HepG2 (cell line): ENCODE results near the gene MAP2K5. TPM values are rescaled to one million over a fixed set of nuclear protein-coding genes. Genes with fewer than 3 reads are reported as not detected.

ENCODE experiments used
- FIP1L1 ChIP-seq: fragments of 200-400 bp; formaldehyde crosslinking; IDR thresholded peaks from 2 replicates; pipeline ENCODE4 v1.6.1; 2018; ENCODE audit warnings: low read depth, mild to moderate bottlenecking, low read length, moderate library complexity, borderline replicate concordance; ENCODE audit not compliant: insufficient read depth
- FOXP1 ChIP-seq, 2 experiments: fragments of 450-650 bp in 1 of 2; IDR thresholded peaks; 2 replicates each; pipeline ENCODE4 v1.6.1; 2017 to 2018; ENCODE audit warnings: antibody characterized with exemption in 1 of 2
- GATAD2A ChIP-seq: IDR thresholded peaks from 2 replicates; pipeline ENCODE4 v1.6.1; 2016
- HMG20B ChIP-seq: conservative IDR thresholded peaks from 2 replicates; pipeline ENCODE4 v1.6.1; 2016; ENCODE audit warnings: missing genetic modification reagents, missing compliant biosample characterization
- KDM1A ChIP-seq: IDR thresholded peaks from 2 replicates; pipeline ENCODE4 v1.6.1; 2016; ENCODE audit warnings: missing compliant biosample characterization
- KLF13 ChIP-seq: sonication (generic); formaldehyde crosslinking; IDR thresholded peaks from 2 replicates; pipeline ENCODE4 v1.4.0; 2020; ENCODE audit warnings: mild to moderate bottlenecking, missing genetic modification reagents
- SMC3 ChIP-seq: IDR thresholded peaks from 2 replicates; pipeline ENCODE4 v1.6.1; 2011; ENCODE audit warnings: low read length, improper control_type of control experiment
- SSRP1 ChIP-seq: IDR thresholded peaks from 2 replicates; pipeline ENCODE4 v1.6.1; 2016; ENCODE audit warnings: control low read depth
- SUZ12 ChIP-seq: fragments of 150-350 bp; IDR thresholded peaks from 2 replicates; pipeline ENCODE4 v1.6.1; 2014; ENCODE audit warnings: low read depth, low read length
- TBX2 ChIP-seq: sonication (generic); formaldehyde crosslinking; IDR thresholded peaks from 2 replicates; pipeline ENCODE4 v1.5.0; 2020; ENCODE audit warnings: missing genetic modification reagents, mild to moderate bottlenecking, borderline replicate concordance
- YEATS4 ChIP-seq: sonication (generic); formaldehyde crosslinking; IDR thresholded peaks from 2 replicates; pipeline ENCODE4 v1.4.0; 2020; ENCODE audit warnings: missing genetic modification reagents, borderline replicate concordance
- ZMYM4 ChIP-seq: sonication (generic); formaldehyde crosslinking; IDR thresholded peaks from 2 replicates; pipeline ENCODE4 v1.8.1; 2023; ENCODE audit warnings: mild to moderate bottlenecking, missing genetic modification reagents
- ZNF232 ChIP-seq: sonication (generic); formaldehyde crosslinking; IDR thresholded peaks from 2 replicates; pipeline ENCODE4 v1.4.0; 2020; ENCODE audit warnings: missing genetic modification reagents, borderline replicate concordance
- ZSCAN12 ChIP-seq: sonication (generic); formaldehyde crosslinking; IDR thresholded peaks from 2 replicates; pipeline ENCODE4 v1.9.0; 2021; ENCODE audit warnings: mild to moderate bottlenecking, missing genetic modification reagents
- polyA plus RNA-seq, 8 experiments: library from polyadenylated mRNA; depleted of rRNA in 3 of 8; stranded (reverse) in 7 of 8; unstranded in 1 of 8; fragments of >200 nt; fragmentation: Illumina TruSeq in 4 of 8; extraction: Trizol in 4 of 8; gene quantifications; 2 replicates each; pipeline versions ENCODE4 v1.2.1 to v1.2.3, GENCODE V29; 2011 to 2016; ENCODE audit warnings: low read depth in 4 of 8, missing spikeins in 1 of 8, mixed read lengths in 1 of 8; ENCODE audit not compliant: insufficient read depth in 1 of 8
- total RNA-seq, 5 experiments: library from RNA; depleted of rRNA; stranded (reverse); fragments of >200 nt; fragmentation: Illumina TruSeq; extraction: Trizol; gene quantifications; 2 replicates each; pipeline ENCODE4 v1.2.3, GENCODE V29; 2016; ENCODE audit warnings: low read depth in 1 of 5
- TF ChIP-seq, protein P1 (sequence below): sonication (generic); formaldehyde crosslinking; IDR thresholded peaks from 2 replicates; pipeline ENCODE4 v1.5.1; 2020; ENCODE audit warnings: mild to moderate bottlenecking, missing genetic modification reagents, borderline replicate concordance
- TF ChIP-seq, protein P2 (sequence below): IDR thresholded peaks from 2 replicates; pipeline ENCODE4 v1.6.1; 2016; ENCODE audit warnings: control low read depth
- TF ChIP-seq, protein P3 (sequence below): IDR thresholded peaks from 2 replicates; pipeline ENCODE4 v1.6.1; 2016; ENCODE audit warnings: missing genetic modification reagents, missing compliant biosample characterization
- TF ChIP-seq, protein P4 (sequence below): sonication (generic); formaldehyde crosslinking; IDR thresholded peaks from 2 replicates; pipeline ENCODE4 v1.4.0; 2020; ENCODE audit warnings: missing genetic modification reagents
- TF ChIP-seq, protein P5 (sequence below): sonication (generic); formaldehyde crosslinking; IDR thresholded peaks from 2 replicates; pipeline ENCODE4 v1.5.0; 2020; ENCODE audit warnings: mild to moderate bottlenecking, missing genetic modification reagents, borderline replicate concordance

MAP2K5 gene
- total and polyA plus RNA-seq, 2 of the 13 experiments (the other 11 are each of a cell fraction or from before 2014, with no cell fraction given): 4.0 to 4.3 TPM

DNA sequence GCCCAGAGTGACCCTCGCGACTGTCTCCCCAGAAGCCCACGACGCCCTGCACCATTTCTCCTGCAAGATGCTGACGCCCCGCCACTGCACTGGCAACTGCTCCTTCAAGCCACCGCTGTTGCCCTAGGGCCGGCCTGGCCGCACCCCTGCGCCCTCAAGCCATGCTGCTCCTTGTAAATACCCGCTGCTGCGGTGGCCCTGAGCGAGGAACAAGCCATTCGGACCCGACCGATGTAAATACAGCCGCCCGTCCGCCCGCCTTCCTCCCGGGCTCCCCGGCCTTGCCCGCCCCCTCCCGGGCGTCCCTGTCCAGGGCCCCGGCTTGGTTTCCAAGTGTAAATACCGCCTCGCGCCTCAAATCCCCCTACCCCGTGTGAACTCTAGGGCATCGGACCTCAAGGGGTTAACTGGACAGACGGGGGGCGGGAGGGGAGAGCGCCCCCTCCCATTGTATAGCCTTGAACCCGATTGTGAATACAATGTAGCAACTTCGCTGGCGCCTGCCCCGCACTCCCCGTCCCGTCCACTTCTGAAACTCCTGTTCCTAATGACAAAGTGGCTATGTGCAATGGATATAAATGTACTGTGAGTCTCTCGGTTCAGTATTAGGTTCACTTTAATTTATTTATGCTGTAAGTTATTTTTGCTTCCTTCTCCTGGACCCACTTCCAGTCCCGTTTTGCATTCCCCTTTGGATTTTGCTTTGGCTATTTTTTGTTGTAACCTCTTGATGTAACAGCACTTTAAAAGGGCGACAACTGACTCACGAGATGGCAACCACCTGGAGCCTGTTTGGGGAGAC is 291.4 kb downstream of the MAP2K5 start (continued):
- TF ChIP-seq, protein P1, sequence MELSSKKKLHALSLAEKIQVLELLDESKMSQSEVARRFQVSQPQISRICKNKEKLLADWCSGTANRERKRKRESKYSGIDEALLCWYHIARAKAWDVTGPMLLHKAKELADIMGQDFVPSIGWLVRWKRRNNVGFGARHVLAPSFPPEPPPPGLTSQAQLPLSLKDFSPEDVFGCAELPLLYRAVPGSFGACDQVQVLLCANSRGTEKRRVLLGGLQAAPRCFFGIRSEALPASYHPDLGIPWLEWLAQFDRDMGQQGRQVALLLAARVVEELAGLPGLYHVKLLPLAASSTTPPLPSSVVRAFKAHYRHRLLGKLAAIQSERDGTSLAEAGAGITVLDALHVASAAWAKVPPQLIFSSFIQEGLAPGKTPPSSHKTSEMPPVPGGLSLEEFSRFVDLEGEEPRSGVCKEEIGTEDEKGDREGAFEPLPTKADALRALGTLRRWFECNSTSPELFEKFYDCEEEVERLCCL (CRISPR knock-in tag): no peak
- TF ChIP-seq KLF13 (CRISPR knock-in tag) (no peak), KDM1A (CRISPR knock-in tag) (no peak), ZSCAN12 (CRISPR knock-in tag) (no peak), TBX2 (CRISPR knock-in tag) (peak; percentile 46; the same call in 1 of the 2 replicates), SSRP1 (CRISPR knock-in tag) (no peak), ZNF232 (CRISPR knock-in tag) (no peak), GATAD2A (no peak), YEATS4 (CRISPR knock-in tag) (no peak), FOXP1 (IDR thresholded peaks at IDR 0.05) (no peak), FOXP1 (CRISPR knock-in tag; IDR thresholded peaks at IDR 0.05) (no peak), HMG20B (CRISPR knock-in tag) (no peak), SUZ12 (no peak), FIP1L1 (no peak), ZMYM4 (CRISPR knock-in tag) (no peak; the same call in 1 of the 2 replicates), SMC3 (no peak)
- TF ChIP-seq, protein P2, sequence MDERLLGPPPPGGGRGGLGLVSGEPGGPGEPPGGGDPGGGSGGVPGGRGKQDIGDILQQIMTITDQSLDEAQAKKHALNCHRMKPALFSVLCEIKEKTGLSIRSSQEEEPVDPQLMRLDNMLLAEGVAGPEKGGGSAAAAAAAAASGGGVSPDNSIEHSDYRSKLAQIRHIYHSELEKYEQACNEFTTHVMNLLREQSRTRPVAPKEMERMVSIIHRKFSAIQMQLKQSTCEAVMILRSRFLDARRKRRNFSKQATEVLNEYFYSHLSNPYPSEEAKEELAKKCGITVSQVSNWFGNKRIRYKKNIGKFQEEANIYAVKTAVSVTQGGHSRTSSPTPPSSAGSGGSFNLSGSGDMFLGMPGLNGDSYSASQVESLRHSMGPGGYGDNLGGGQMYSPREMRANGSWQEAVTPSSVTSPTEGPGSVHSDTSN (CRISPR knock-in tag): no peak
- TF ChIP-seq, protein P3, sequence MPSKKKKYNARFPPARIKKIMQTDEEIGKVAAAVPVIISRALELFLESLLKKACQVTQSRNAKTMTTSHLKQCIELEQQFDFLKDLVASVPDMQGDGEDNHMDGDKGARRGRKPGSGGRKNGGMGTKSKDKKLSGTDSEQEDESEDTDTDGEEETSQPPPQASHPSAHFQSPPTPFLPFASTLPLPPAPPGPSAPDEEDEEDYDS (CRISPR knock-in tag): no peak
- TF ChIP-seq, protein P4, sequence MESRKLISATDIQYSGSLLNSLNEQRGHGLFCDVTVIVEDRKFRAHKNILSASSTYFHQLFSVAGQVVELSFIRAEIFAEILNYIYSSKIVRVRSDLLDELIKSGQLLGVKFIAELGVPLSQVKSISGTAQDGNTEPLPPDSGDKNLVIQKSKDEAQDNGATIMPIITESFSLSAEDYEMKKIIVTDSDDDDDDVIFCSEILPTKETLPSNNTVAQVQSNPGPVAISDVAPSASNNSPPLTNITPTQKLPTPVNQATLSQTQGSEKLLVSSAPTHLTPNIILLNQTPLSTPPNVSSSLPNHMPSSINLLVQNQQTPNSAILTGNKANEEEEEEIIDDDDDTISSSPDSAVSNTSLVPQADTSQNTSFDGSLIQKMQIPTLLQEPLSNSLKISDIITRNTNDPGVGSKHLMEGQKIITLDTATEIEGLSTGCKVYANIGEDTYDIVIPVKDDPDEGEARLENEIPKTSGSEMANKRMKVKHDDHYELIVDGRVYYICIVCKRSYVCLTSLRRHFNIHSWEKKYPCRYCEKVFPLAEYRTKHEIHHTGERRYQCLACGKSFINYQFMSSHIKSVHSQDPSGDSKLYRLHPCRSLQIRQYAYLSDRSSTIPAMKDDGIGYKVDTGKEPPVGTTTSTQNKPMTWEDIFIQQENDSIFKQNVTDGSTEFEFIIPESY (CRISPR knock-in tag): no peak
- TF ChIP-seq, protein P5, sequence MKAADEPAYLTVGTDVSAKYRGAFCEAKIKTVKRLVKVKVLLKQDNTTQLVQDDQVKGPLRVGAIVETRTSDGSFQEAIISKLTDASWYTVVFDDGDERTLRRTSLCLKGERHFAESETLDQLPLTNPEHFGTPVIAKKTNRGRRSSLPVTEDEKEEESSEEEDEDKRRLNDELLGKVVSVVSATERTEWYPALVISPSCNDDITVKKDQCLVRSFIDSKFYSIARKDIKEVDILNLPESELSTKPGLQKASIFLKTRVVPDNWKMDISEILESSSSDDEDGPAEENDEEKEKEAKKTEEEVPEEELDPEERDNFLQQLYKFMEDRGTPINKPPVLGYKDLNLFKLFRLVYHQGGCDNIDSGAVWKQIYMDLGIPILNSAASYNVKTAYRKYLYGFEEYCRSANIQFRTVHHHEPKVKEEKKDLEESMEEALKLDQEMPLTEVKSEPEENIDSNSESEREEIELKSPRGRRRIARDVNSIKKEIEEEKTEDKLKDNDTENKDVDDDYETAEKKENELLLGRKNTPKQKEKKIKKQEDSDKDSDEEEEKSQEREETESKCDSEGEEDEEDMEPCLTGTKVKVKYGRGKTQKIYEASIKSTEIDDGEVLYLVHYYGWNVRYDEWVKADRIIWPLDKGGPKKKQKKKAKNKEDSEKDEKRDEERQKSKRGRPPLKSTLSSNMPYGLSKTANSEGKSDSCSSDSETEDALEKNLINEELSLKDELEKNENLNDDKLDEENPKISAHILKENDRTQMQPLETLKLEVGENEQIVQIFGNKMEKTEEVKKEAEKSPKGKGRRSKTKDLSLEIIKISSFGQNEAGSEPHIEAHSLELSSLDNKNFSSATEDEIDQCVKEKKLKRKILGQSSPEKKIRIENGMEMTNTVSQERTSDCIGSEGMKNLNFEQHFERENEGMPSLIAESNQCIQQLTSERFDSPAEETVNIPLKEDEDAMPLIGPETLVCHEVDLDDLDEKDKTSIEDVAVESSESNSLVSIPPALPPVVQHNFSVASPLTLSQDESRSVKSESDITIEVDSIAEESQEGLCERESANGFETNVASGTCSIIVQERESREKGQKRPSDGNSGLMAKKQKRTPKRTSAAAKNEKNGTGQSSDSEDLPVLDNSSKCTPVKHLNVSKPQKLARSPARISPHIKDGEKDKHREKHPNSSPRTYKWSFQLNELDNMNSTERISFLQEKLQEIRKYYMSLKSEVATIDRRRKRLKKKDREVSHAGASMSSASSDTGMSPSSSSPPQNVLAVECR (CRISPR knock-in tag): peak; percentile 11; the same call in 1 of the 2 replicates
